ENCODE data around the gene PRKN.

The PRKN gene

DNA sequence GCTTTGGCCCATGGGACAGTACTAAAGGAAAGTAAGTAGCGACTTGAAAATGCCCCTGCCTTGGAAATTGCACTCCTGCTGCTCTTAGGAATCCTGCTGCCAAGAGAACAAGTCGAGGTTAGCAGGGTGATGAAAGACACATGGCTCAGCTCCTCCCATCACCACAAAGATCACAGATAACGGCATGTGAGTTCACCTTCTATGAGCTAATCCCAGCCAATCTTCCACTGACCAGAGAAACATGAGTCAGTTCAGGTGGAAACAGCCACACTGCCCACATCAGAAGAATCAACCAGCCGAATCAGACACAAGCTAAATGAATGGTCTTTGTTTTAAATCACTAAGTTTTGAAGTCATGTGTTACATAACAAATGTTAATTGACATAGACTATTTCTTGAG is 106.3 kb downstream of the PRKN start:
- Histone ChIP-seq H2AFZ (ENCODE audit: low read length) (no peak overlapping the region), H3K27ac (ENCODE audit: low read length) (no peak overlapping the region), H3K4me3 (ENCODE audit: low read length) (no peak overlapping the region), H3K79me2 (ENCODE audit: low read length) (no peaks in the 10 kb centered on the region), H3K9ac (ENCODE audit: low read length) (no peak overlapping the region), H3K9me3 (replicated peaks; ENCODE audit: insufficient read depth, low read length) (no peaks in the 10 kb centered on the region), H3K9me2 (replicated peaks; ENCODE audit: insufficient read depth, low read length) (no peaks in the 10 kb centered on the region), H4K20me1 (ENCODE audit: insufficient read depth, low read length) (no peaks in the 10 kb centered on the region), H3K4me2 (ENCODE audit: low read depth, low read length) (no peak overlapping the region), H3F3A (ENCODE audit: insufficient read depth, low read length) (no peaks in the 10 kb centered on the region), H3K27me3 (replicated peaks; ENCODE audit: insufficient read depth, low read length) (no peaks in the 10 kb centered on the region), H3K36me3 (replicated peaks; ENCODE audit: insufficient read depth, low read length) (no peaks in the 10 kb centered on the region), H3K4me1 (ENCODE audit: low read length) (no peaks in the 10 kb centered on the region)
- TF ChIP-seq EZH2phosphoT487 (IDR thresholded peaks at IDR 0.05; ENCODE audit: low read length) (no peak), EZH2 (optimal IDR thresholded peaks at IDR 0.05; ENCODE audit: low read depth, low read length) (no peak)
- TF ChIP-seq, protein P1, sequence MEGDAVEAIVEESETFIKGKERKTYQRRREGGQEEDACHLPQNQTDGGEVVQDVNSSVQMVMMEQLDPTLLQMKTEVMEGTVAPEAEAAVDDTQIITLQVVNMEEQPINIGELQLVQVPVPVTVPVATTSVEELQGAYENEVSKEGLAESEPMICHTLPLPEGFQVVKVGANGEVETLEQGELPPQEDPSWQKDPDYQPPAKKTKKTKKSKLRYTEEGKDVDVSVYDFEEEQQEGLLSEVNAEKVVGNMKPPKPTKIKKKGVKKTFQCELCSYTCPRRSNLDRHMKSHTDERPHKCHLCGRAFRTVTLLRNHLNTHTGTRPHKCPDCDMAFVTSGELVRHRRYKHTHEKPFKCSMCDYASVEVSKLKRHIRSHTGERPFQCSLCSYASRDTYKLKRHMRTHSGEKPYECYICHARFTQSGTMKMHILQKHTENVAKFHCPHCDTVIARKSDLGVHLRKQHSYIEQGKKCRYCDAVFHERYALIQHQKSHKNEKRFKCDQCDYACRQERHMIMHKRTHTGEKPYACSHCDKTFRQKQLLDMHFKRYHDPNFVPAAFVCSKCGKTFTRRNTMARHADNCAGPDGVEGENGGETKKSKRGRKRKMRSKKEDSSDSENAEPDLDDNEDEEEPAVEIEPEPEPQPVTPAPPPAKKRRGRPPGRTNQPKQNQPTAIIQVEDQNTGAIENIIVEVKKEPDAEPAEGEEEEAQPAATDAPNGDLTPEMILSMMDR (IDR thresholded peaks at IDR 0.05; ENCODE audit: low read length): no peak
- DNase-seq: no peak

DNA sequence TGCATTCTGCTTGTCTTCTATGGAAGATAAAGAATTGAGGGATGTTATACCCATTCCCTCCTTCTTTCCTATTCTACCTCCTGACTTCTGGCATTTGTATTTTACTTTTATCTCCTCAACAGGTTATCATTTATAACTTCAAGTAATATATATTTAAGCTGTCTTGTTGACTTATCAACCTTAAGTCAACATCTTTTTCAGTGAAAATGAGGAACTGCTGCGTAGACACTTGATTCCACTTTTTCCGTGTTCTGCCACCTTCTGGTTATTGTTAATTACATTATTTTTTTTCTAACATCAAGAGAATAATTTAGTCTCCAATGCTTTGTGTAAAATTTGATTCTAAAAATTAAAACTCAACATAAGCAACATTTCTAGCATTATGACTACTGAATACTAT is 107.5 kb downstream of the PRKN start:
- Histone ChIP-seq H3K4me3 (ENCODE audit: low read length) (no peak overlapping the region), H3K27ac (ENCODE audit: low read length) (no peak overlapping the region), H3K36me3 (replicated peaks; ENCODE audit: insufficient read depth, low read length) (no peaks in the 10 kb centered on the region), H4K20me1 (ENCODE audit: insufficient read depth, low read length) (no peaks in the 10 kb centered on the region), H3K4me2 (ENCODE audit: low read depth, low read length) (no peak overlapping the region), H3F3A (ENCODE audit: insufficient read depth, low read length) (no peaks in the 10 kb centered on the region), H2AFZ (ENCODE audit: low read length) (no peak overlapping the region), H3K9ac (ENCODE audit: low read length) (no peak overlapping the region), H3K27me3 (replicated peaks; ENCODE audit: insufficient read depth, low read length) (no peaks in the 10 kb centered on the region), H3K4me1 (ENCODE audit: low read length) (no peaks in the 10 kb centered on the region), H3K9me3 (replicated peaks; ENCODE audit: insufficient read depth, low read length) (no peaks in the 10 kb centered on the region), H3K9me2 (replicated peaks; ENCODE audit: insufficient read depth, low read length) (no peaks in the 10 kb centered on the region), H3K79me2 (ENCODE audit: low read length) (no peaks in the 10 kb centered on the region)
- DNase-seq: no peak
- TF ChIP-seq, protein P1 (IDR thresholded peaks at IDR 0.05; ENCODE audit: low read length): no peak
- TF ChIP-seq EZH2phosphoT487 (IDR thresholded peaks at IDR 0.05; ENCODE audit: low read length) (no peak), EZH2 (optimal IDR thresholded peaks at IDR 0.05; ENCODE audit: low read depth, low read length) (no peak)

DNA sequence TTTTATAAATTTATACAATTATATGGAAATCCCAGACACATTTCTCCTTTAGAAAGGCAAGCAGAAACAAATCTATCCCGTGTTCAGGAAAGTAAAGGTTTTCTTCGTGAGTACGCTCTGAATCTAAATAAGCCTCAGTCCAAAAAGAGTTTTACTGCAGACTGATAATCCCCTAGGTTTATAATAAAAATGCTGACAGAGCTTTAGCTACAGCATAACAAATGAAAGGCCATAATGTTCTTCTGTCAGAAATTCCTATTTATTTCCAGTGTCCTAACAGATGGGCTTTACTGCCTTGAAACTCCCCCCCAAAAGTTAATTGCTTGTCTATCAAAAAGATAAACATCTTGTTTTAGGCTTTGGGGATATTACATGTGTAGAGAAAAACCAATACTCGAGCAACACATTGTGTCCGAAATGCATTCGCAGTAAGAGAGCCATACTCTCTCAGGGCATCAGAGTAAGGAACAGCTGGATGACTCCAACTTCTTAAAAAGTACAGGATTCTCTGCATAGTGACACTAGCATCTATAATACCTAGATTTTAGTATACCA is 109.0 kb downstream of the PRKN start:
- Histone ChIP-seq H3K4me1 (ENCODE audit: low read length) (no peaks in the 10 kb centered on the region), H4K20me1 (ENCODE audit: insufficient read depth, low read length) (no peaks in the 10 kb centered on the region), H3K4me3 (ENCODE audit: low read length) (no peak overlapping the region), H3K27me3 (replicated peaks; ENCODE audit: insufficient read depth, low read length) (no peaks in the 10 kb centered on the region), H3K27ac (ENCODE audit: low read length) (no peak overlapping the region), H3K9me3 (replicated peaks; ENCODE audit: insufficient read depth, low read length) (no peaks in the 10 kb centered on the region), H2AFZ (ENCODE audit: low read length) (no peak overlapping the region), H3K79me2 (ENCODE audit: low read length) (no peaks in the 10 kb centered on the region), H3K4me2 (ENCODE audit: low read depth, low read length) (no peak overlapping the region), H3K36me3 (replicated peaks; ENCODE audit: insufficient read depth, low read length) (no peaks in the 10 kb centered on the region), H3K9me2 (replicated peaks; ENCODE audit: insufficient read depth, low read length) (no peaks in the 10 kb centered on the region), H3K9ac (ENCODE audit: low read length) (no peak overlapping the region), H3F3A (ENCODE audit: insufficient read depth, low read length) (no peaks in the 10 kb centered on the region)
- no peak for DNase-seq
- TF ChIP-seq, protein P1 (IDR thresholded peaks at IDR 0.05; ENCODE audit: low read length): no peak
- TF ChIP-seq EZH2phosphoT487 (IDR thresholded peaks at IDR 0.05; ENCODE audit: low read length) (no peak), EZH2 (optimal IDR thresholded peaks at IDR 0.05; ENCODE audit: low read depth, low read length) (no peak)
